SH-SY5Y (cell line): ENCODE measurements around the gene CD276.
A peak's percentile ranks its signal among the peaks of the same experiment; 100 is the strongest.

Source experiments
- GATA2 ChIP-seq: IDR thresholded peaks from 2 replicates; pipeline ENCODE4 v1.6.1; 2011; ENCODE audit warnings: mild to moderate bottlenecking, low read depth, low read length
- GATA3 ChIP-seq: IDR thresholded peaks from 2 replicates; pipeline ENCODE4 v1.6.1; 2011; ENCODE audit warnings: low read depth, mild to moderate bottlenecking, low read length, moderate library complexity

CD276 gene

GRCh38 chr15:73748730-73749129 is 64.5 kb downstream of the CD276 start:
- TF ChIP-seq GATA3 (no peak), GATA2 (no peak)

- TF ChIP-seq GATA3 = no peak
- no peak for TF ChIP-seq GATA2
These were observed 65.3 kb downstream of the CD276 start for GRCh38 chr15:73749533-73749932.

GRCh38 chr15:73749971-73750370 is 65.8 kb downstream of the CD276 start:
- TF ChIP-seq GATA3 = no peak
- no peak for TF ChIP-seq GATA2

- TF ChIP-seq GATA3 = no peak
- no peak for TF ChIP-seq GATA2
These were observed 66.3 kb downstream of the CD276 start for GRCh38 chr15:73750438-73750837.

- TF ChIP-seq GATA2 (no peak), GATA3 (no peak)
These were observed 66.8 kb downstream of the CD276 start for GRCh38 chr15:73750951-73751350.

GRCh38 chr15:73751511-73751898 is 67.3 kb downstream of the CD276 start:
- TF ChIP-seq GATA3 (no peak), GATA2 (no peak)

- TF ChIP-seq GATA3 (no peak), GATA2 (no peak)
These were observed 68.0 kb downstream of the CD276 start for GRCh38 chr15:73751899-73752805.

- TF ChIP-seq GATA2 (no peak), GATA3 (no peak)
These were observed 68.6 kb downstream of the CD276 start for GRCh38 chr15:73752806-73753193.

GRCh38 chr15:73753250-73754130 is 69.3 kb downstream of the CD276 start, which contains the start of gene INSYN1:
Gene INSYN1, minus strand, starts transcription at chr15:73753351. Its CDS starts 2,221 bp downstream, at chr15:73751130.
- TF ChIP-seq GATA2 = no peak
- no peak for TF ChIP-seq GATA3

GRCh38 chr15:73754461-73754860 is 70.3 kb downstream of the CD276 start:
- TF ChIP-seq GATA2 = no peak
- no peak for TF ChIP-seq GATA3

GRCh38 chr15:73755481-73755880 is 71.3 kb downstream of the CD276 start:
- TF ChIP-seq GATA2 (peak; percentile 96), GATA3 (no peak; the same call in none of the 2 replicates)

GRCh38 chr15:73755946-73756345 is 71.8 kb downstream of the CD276 start:
- TF ChIP-seq GATA2 = no peak
- TF ChIP-seq GATA3 = no peak

GRCh38 chr15:73756390-73756789 is 72.2 kb downstream of the CD276 start:
- TF ChIP-seq GATA2 = no peak
- TF ChIP-seq GATA3 = no peak

GRCh38 chr15:73756947-73757513 is 72.8 kb downstream of the CD276 start:
- TF ChIP-seq GATA2 (no peak), GATA3 (no peak)
